PC-9 (cell line): ENCODE data around the gene CNTNAP2. TPM values are rescaled to one million over a fixed set of nuclear protein-coding genes. Genes with fewer than 3 reads are reported as not detected.

ENCODE experiments used
- BruUV-seq: library from RNA; stranded (reverse); fragments of 400-500 nt; replicated peaks from 2 replicates; lab custom pipeline; 2021; lab: Mats Ljungman, UMichigan
- CTCF ChIA-PET: fragments of 300-600 bp; sonication (Branson Sonifier 250); formaldehyde crosslinking; loops from one replicate; lab custom pipeline; 2022; ENCODE audit warnings: antibody characterized with exemption; lab: Charles Lee
- POLR2A ChIA-PET: fragments of 300-600 bp; sonication (Branson Sonifier 250); formaldehyde crosslinking; loops from one replicate; lab custom pipeline; 2022; ENCODE audit warnings: antibody characterized with exemption; ENCODE audit not compliant: unreplicated experiment; lab: Charles Lee
- DNase-seq, 2 experiments: peaks; one replicate each; pipeline versions ENCODE4 v3.0.0 to v3.0.0-alpha.2; 2015 to 2022; ENCODE audit warnings: mixed read lengths in 1 of 2
- H2AFZ ChIP-seq: fragments of 200-600 bp; sonication (generic); 2 replicates; pipeline ENCODE4 v1.8.1; 2017; ENCODE audit warnings: antibody characterized with exemption
- H3F3A ChIP-seq: fragments of 200-600 bp; sonication (generic); 2 replicates; pipeline ENCODE4 v1.8.1; 2017; ENCODE audit warnings: antibody characterized with exemption, mild to moderate bottlenecking, low read depth; ENCODE audit not compliant: insufficient read depth
- H3K27ac ChIP-seq: fragments of 200-600 bp; sonication (generic); 2 replicates; pipeline ENCODE4 v1.6.1; 2016; ENCODE audit warnings: mixed run types
- H3K27me3 ChIP-seq: fragments of 200-600 bp; sonication (generic); 2 replicates; pipeline ENCODE4 v1.6.1; 2016; ENCODE audit warnings: low read depth, mixed run types; ENCODE audit not compliant: insufficient read depth
- H3K36me3 ChIP-seq: fragments of 200-600 bp; sonication (generic); 2 replicates; pipeline ENCODE4 v1.6.1; 2016; ENCODE audit warnings: low read depth, mixed run types
- H3K4me1 ChIP-seq: fragments of 200-600 bp; sonication (generic); replicated peaks from 2 replicates; pipeline ENCODE4 v1.6.1; 2016; ENCODE audit warnings: mixed run types; ENCODE audit not compliant: insufficient read depth
- H3K4me2 ChIP-seq: fragments of 200-600 bp; sonication (generic); 2 replicates; pipeline ENCODE4 v1.6.1; 2017; ENCODE audit warnings: mixed run types
- H3K4me3 ChIP-seq: fragments of 200-600 bp; sonication (generic); 2 replicates; pipeline ENCODE4 v1.6.1; 2016; ENCODE audit warnings: mixed run types
- H3K79me2 ChIP-seq: fragments of 200-600 bp; sonication (generic); 2 replicates; pipeline ENCODE4 v1.6.1; 2017; ENCODE audit warnings: low read depth, mixed run types
- H3K9me2 ChIP-seq: fragments of 200-600 bp; sonication (generic); 2 replicates; pipeline ENCODE4 v1.8.1; 2017; ENCODE audit warnings: mild to moderate bottlenecking; ENCODE audit not compliant: insufficient read depth
- H3K9me3 ChIP-seq: fragments of 200-600 bp; sonication (generic); 2 replicates; pipeline ENCODE4 v1.8.1; 2016; ENCODE audit warnings: low read depth; ENCODE audit not compliant: insufficient read depth
- H4K20me1 ChIP-seq: fragments of 200-600 bp; sonication (generic); 2 replicates; pipeline ENCODE4 v1.8.1; 2017; ENCODE audit not compliant: insufficient read depth
- CTCF ChIP-seq: fragments of 200-600 bp; sonication (generic); conservative IDR thresholded peaks from 2 replicates; pipeline ENCODE4 v1.6.1; 2017; ENCODE audit warnings: mixed run types, antibody characterized with exemption, mild to moderate bottlenecking, moderate library complexity
- EZH2 ChIP-seq: fragments of 200-600 bp; sonication (generic); IDR thresholded peaks from 2 replicates; pipeline ENCODE4 v1.8.0; 2017; ENCODE audit warnings: antibody characterized with exemption, low read depth
- intact Hi-C: fragments of 100-400 bp; cut with micrococcal nuclease; formaldehyde crosslinking; loops from one replicate; pipeline ENCODE4 v1.10.0; 2022; ENCODE audit not compliant: unreplicated experiment
- total RNA-seq: library from RNA; stranded (reverse); gene quantifications from 2 replicates; pipeline ENCODE4 v1.2.3, GENCODE V29; 2021

Gene CNTNAP2
- total RNA-seq, 1 experiment from 2014 or later = not detected

GRCh38 chr7:147400925-147401324 is 1284.3 kb downstream of the CNTNAP2 start:
- Histone ChIP-seq H3K9me3 (no peaks in the 10 kb centered on the region), H3K27ac (no peak overlapping the region), H3F3A (no peaks in the 10 kb centered on the region; the same call in 1 of the 2 replicates), H3K27me3 (no peaks in the 10 kb centered on the region), H3K9me2 (no peaks in the 10 kb centered on the region), H3K79me2 (no peaks in the 10 kb centered on the region), H3K4me1 (no peaks in the 10 kb centered on the region), H3K4me2 (no peak overlapping the region), H2AFZ (no peak overlapping the region), H3K4me3 (no peak overlapping the region), H3K36me3 (no peaks in the 10 kb centered on the region), H4K20me1 (no peaks in the 10 kb centered on the region)
- TF ChIP-seq CTCF (no peak), EZH2 (no peak)
- CTCF ChIA-PET = no interaction called here
- no TSS peak for BruUV-seq
- intact Hi-C loops = no loop called here
- DNase-seq = no peak
- POLR2A ChIA-PET = no interaction called here

- Histone ChIP-seq H2AFZ (no peak overlapping the region), H3K27ac (no peak overlapping the region), H3K4me1 (no peaks in the 10 kb centered on the region), H3K36me3 (no peaks in the 10 kb centered on the region), H3K9me3 (no peaks in the 10 kb centered on the region), H3K9me2 (no peaks in the 10 kb centered on the region), H3K4me2 (no peak overlapping the region), H3K27me3 (no peaks in the 10 kb centered on the region), H4K20me1 (no peaks in the 10 kb centered on the region), H3F3A (no peaks in the 10 kb centered on the region), H3K79me2 (no peaks in the 10 kb centered on the region), H3K4me3 (no peak overlapping the region)
- no peak for DNase-seq
- TF ChIP-seq EZH2 (no peak), CTCF (no peak)
- CTCF ChIA-PET = no interaction called here
- no TSS peak for BruUV-seq
- POLR2A ChIA-PET = no interaction called here
- intact Hi-C loops = no loop called here
These were observed 1289.0 kb downstream of the CNTNAP2 start for GRCh38 chr7:147405621-147406020.

GRCh38 chr7:147406521-147407135 is 1290.0 kb downstream of the CNTNAP2 start:
- no peaks in the 10 kb centered on the region for H3K9me3 ChIP-seq
- H3K4me2 ChIP-seq = no peak overlapping the region
- no peak overlapping the region for H3K27ac ChIP-seq
- H3F3A ChIP-seq = no peaks in the 10 kb centered on the region
- no TSS peak for BruUV-seq
- H3K4me3 ChIP-seq = no peak overlapping the region
- no peaks in the 10 kb centered on the region for H3K9me2 ChIP-seq
- H3K27me3 ChIP-seq = no peaks in the 10 kb centered on the region
- no peaks in the 10 kb centered on the region for H3K79me2 ChIP-seq
- DNase-seq = no peak
- no peaks in the 10 kb centered on the region for H4K20me1 ChIP-seq
- CTCF ChIA-PET = no interaction called here
- no peaks in the 10 kb centered on the region for H3K4me1 ChIP-seq
- intact Hi-C loops = no loop called here
- TF ChIP-seq CTCF = no peak
- TF ChIP-seq EZH2 = no peak
- POLR2A ChIA-PET = no interaction called here
- no peak overlapping the region for H2AFZ ChIP-seq
- H3K36me3 ChIP-seq = no peaks in the 10 kb centered on the region
